ENCODE measurements around the gene ZFP91. TPM values are rescaled to one million over a fixed set of nuclear protein-coding genes. Genes with fewer than 3 reads are reported as not detected.
A peak's percentile ranks its signal among the peaks of the same experiment; 100 is the strongest.

ZFP91 gene
- total and polyA plus RNA-seq, 2 of the 13 experiments (the other 11 are each of a cell fraction or from before 2014, with no cell fraction given), result 13.5 to 38.6 TPM

DNA sequence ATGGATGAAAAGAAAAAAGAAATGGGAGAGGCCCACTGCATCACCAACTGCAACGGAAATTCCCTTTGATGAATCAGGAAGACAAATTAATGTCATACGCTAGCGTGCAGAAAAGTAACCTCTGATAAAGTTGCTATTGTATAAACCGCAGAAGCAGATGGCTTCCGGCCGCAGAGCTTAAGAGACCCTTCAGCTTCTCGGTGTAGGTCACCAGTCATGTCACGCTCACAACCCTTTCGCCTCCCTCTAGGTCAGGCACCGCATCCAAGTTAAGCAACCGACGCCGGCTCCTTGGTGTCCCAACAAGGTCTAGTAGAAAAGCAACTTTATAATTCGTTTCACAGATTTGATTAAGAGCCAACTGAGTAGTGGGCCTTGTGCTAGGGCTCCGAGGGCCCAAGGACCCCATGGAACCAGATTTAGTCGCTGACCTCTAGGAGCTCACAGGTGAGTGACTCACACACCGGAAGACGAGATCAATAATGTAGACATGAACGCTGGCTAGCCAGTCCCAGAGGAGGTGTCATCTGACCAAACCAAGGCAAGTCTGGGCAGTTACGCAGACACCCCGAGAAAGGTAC is 1.2 kb upstream of the ZFP91 start (continued):
- TF ChIP-seq, protein P1, sequence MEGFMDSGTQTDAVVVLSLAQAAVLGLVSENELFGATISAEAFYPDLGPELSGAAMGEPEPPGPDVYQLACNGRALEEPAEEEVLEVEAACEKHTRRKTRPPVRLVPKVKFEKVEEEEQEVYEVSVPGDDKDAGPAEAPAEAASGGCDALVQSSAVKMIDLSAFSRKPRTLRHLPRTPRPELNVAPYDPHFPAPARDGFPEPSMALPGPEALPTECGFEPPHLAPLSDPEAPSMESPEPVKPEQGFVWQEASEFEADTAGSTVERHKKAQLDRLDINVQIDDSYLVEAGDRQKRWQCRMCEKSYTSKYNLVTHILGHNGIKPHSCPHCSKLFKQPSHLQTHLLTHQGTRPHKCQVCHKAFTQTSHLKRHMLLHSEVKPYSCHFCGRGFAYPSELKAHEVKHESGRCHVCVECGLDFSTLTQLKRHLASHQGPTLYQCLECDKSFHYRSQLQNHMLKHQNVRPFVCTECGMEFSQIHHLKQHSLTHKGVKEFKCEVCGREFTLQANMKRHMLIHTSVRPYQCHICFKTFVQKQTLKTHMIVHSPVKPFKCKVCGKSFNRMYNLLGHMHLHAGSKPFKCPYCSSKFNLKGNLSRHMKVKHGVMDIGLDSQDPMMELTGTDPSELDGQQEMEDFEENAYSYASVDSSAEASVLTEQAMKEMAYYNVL (CRISPR knock-in tag; IDR thresholded peaks at IDR 0.05; ENCODE audit: borderline replicate concordance), result no peak
- TF ChIP-seq FIP1L1 (IDR thresholded peaks at IDR 0.05; ENCODE audit: borderline replicate concordance, insufficient read depth, low read depth, low read length) (no peak), DNMT3B (CRISPR knock-in tag; conservative IDR thresholded peaks at IDR 0.05) (no peak), ZSCAN21 (CRISPR knock-in tag; IDR thresholded peaks at IDR 0.05; ENCODE audit: borderline replicate concordance) (no peak), GTF2F1 (IDR thresholded peaks at IDR 0.05; ENCODE audit: low read length) (no peak), ZNF337 (CRISPR knock-in tag; IDR thresholded peaks at IDR 0.05; ENCODE audit: borderline replicate concordance, low read depth) (no peak), PHF21A (CRISPR knock-in tag; IDR thresholded peaks at IDR 0.05) (no peak), SMAD1 (CRISPR knock-in tag; IDR thresholded peaks at IDR 0.05; ENCODE audit: borderline replicate concordance, low read depth) (no peak), ZMAT3 (CRISPR knock-in tag; conservative IDR thresholded peaks at IDR 0.05) (no peak; the same call in 1 of the 2 replicates), HMG20A (CRISPR knock-in tag; IDR thresholded peaks at IDR 0.05; ENCODE audit: borderline replicate concordance) (peak; percentile 17; the same call in 1 of the 2 replicates), SALL1 (CRISPR knock-in tag; IDR thresholded peaks at IDR 0.05) (0 out of 2 replicates have a peak, but pooled peaks have one; percentile 45), RFX1 (IDR thresholded peaks at IDR 0.05) (no peak), ZNF607 (CRISPR knock-in tag; IDR thresholded peaks at IDR 0.05; ENCODE audit: borderline replicate concordance) (0 out of 2 replicates have a peak, but pooled peaks have one; percentile 18), ZNF20 (CRISPR knock-in tag; IDR thresholded peaks at IDR 0.05) (no peak), FOSL2 (CRISPR knock-in tag; IDR thresholded peaks at IDR 0.05) (peak; percentile 96), PITX1 (CRISPR knock-in tag; IDR thresholded peaks at IDR 0.05) (peak; percentile 23; the same call in 1 of the 2 replicates), RXRB (CRISPR knock-in tag; IDR thresholded peaks at IDR 0.05; ENCODE audit: borderline replicate concordance) (no peak), TOE1 (CRISPR knock-in tag; IDR thresholded peaks at IDR 0.05) (no peak), ZNF747 (CRISPR knock-in tag; IDR thresholded peaks at IDR 0.05; ENCODE audit: borderline replicate concordance) (no peak)
- TF ChIP-seq, protein P2, sequence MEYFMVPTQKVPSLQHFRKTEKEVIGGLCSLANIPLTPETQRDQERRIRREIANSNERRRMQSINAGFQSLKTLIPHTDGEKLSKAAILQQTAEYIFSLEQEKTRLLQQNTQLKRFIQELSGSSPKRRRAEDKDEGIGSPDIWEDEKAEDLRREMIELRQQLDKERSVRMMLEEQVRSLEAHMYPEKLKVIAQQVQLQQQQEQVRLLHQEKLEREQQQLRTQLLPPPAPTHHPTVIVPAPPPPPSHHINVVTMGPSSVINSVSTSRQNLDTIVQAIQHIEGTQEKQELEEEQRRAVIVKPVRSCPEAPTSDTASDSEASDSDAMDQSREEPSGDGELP (IDR thresholded peaks at IDR 0.05; ENCODE audit: borderline replicate concordance, low read depth), result no peak; the same call in 1 of the 2 replicates
- TF ChIP-seq, protein P3, sequence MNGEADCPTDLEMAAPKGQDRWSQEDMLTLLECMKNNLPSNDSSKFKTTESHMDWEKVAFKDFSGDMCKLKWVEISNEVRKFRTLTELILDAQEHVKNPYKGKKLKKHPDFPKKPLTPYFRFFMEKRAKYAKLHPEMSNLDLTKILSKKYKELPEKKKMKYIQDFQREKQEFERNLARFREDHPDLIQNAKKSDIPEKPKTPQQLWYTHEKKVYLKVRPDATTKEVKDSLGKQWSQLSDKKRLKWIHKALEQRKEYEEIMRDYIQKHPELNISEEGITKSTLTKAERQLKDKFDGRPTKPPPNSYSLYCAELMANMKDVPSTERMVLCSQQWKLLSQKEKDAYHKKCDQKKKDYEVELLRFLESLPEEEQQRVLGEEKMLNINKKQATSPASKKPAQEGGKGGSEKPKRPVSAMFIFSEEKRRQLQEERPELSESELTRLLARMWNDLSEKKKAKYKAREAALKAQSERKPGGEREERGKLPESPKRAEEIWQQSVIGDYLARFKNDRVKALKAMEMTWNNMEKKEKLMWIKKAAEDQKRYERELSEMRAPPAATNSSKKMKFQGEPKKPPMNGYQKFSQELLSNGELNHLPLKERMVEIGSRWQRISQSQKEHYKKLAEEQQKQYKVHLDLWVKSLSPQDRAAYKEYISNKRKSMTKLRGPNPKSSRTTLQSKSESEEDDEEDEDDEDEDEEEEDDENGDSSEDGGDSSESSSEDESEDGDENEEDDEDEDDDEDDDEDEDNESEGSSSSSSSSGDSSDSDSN (CRISPR knock-in tag; IDR thresholded peaks at IDR 0.05), result peak; percentile 53
- TF ChIP-seq, protein P4, sequence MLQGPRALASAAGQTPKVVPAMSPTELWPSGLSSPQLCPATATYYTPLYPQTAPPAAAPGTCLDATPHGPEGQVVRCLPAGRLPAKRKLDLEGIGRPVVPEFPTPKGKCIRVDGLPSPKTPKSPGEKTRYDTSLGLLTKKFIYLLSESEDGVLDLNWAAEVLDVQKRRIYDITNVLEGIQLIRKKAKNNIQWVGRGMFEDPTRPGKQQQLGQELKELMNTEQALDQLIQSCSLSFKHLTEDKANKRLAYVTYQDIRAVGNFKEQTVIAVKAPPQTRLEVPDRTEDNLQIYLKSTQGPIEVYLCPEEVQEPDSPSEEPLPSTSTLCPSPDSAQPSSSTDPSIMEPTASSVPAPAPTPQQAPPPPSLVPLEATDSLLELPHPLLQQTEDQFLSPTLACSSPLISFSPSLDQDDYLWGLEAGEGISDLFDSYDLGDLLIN (CRISPR knock-in tag; IDR thresholded peaks at IDR 0.05; ENCODE audit: borderline replicate concordance), result no peak
- TF ChIP-seq, protein P5, sequence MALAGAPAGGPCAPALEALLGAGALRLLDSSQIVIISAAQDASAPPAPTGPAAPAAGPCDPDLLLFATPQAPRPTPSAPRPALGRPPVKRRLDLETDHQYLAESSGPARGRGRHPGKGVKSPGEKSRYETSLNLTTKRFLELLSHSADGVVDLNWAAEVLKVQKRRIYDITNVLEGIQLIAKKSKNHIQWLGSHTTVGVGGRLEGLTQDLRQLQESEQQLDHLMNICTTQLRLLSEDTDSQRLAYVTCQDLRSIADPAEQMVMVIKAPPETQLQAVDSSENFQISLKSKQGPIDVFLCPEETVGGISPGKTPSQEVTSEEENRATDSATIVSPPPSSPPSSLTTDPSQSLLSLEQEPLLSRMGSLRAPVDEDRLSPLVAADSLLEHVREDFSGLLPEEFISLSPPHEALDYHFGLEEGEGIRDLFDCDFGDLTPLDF (CRISPR knock-in tag; IDR thresholded peaks at IDR 0.05), result no peak
